HG03575 (cell line): Measurements from ENCODE around the gene TOMM40L.
"Not testable (repeated sequence)": the region's sequence is repeated elsewhere in the genome, so short reads cannot be mapped to it uniquely, and the experiment has no call there.

Experiments
- ATAC-seq: cut with Tn5 transposase; IDR thresholded peaks from one replicate; pipeline ENCODE4 v1.9.1; 2021; ENCODE audit not compliant: unreplicated experiment, insufficient number of reproducible peaks, low FRiP score; ENCODE audit errors: extremely low read depth

Gene TOMM40L

DNA sequence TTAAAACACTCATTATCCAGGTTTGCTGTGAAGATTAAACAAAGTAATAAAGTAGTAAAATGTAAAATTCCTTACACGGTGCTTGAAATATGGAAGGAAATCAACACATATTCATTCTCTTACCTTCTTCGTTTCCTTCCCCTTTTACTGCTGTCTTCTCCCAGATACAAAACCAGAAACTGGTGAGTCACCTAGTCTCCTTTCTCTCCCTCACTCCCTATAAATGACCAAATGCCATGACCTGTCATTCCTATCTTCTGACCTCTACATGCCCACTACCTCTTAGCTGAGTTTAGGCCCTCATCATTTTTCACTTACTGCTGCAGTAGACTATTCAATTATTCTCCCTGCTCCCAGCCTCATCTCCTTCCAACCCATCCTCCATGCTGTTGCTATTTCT lies 16.5 kb downstream of the TOMM40L start:
- no peak for ATAC-seq

- no peak for ATAC-seq
These were observed 19.0 kb downstream of the TOMM40L start for GRCh38 chr1:161244888-161245287.

DNA sequence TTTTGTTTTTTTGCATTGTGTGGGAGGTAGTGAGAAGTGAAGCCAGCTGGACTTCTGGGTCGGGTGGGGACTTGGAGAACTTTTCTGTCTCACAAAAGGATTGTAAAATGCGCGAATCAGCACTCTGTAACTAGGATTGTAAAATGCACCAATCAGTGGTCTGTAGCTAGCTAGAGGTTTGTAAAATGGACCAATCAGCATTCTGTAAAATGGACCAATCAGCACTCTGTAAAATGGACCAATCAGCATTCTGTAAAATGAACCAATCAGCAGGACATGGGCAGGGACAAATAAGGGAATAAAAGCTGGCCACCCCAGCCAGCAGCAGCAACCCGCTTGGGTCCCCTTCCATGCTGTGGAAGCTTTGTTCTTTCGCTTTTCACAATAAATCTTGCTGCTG lies 24.2 kb downstream of the TOMM40L start:
- ATAC-seq = not testable (repeated sequence)

GRCh38 chr1:161250829-161251228 lies 25.0 kb downstream of the TOMM40L start:
- no peak for ATAC-seq

- ATAC-seq = no peak
These were observed 25.7 kb downstream of the TOMM40L start for GRCh38 chr1:161251579-161251978.

GRCh38 chr1:161255302-161255701 lies 29.4 kb downstream of the TOMM40L start:
- not testable (repeated sequence) for ATAC-seq

- ATAC-seq = not testable (repeated sequence)
These were observed 30.2 kb downstream of the TOMM40L start for GRCh38 chr1:161255955-161256520.

DNA sequence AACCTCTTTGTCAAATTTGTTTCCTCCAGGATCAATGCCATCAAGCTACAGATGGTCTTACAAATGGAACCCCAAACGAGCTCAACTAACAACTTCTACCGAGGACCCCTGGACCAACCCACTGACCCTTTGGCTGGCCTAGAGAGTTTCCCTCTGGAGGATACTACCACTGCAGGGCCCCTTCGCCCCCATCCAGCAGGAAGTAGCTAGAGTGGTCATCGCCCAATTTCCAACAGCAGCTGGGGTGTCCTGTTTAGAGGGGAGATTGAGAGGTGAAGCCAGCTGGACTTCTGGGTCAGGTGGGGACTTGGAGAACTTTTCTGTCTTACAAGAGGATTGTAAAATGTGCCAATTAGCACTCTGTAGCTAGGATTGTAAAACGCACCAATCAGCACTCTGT lies 31.2 kb downstream of the TOMM40L start:
- not testable (repeated sequence) for ATAC-seq

GRCh38 chr1:161258439-161259344 lies 32.8 kb downstream of the TOMM40L start, which contains the start of gene PCP4L1:
Gene PCP4L1 (plus strand): TSS chr1:161258745. CDS start chr1:161258975, 230 bp downstream.
- ATAC-seq = no peak

DNA sequence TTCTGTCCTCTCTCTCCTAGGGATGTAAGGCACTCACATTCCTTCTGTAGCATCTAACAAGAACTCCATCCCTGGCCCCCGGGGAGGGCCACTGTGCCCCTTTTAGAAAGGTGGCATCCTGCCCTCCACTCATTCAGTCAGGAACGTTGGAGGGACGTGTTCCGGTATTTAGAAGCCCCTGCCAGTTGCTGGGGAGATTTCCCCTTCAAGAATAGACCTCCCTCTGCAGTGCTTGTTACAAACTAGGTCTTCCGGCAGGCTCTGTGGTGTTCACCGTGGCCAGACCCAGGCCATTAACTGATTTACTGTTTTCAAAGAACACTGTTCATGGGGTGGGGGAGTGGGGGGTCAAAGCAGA lies 33.5 kb downstream of the TOMM40L start:
- no peak for ATAC-seq

- ATAC-seq = no peak
These were observed 33.9 kb downstream of the TOMM40L start for GRCh38 chr1:161259765-161260164.

DNA sequence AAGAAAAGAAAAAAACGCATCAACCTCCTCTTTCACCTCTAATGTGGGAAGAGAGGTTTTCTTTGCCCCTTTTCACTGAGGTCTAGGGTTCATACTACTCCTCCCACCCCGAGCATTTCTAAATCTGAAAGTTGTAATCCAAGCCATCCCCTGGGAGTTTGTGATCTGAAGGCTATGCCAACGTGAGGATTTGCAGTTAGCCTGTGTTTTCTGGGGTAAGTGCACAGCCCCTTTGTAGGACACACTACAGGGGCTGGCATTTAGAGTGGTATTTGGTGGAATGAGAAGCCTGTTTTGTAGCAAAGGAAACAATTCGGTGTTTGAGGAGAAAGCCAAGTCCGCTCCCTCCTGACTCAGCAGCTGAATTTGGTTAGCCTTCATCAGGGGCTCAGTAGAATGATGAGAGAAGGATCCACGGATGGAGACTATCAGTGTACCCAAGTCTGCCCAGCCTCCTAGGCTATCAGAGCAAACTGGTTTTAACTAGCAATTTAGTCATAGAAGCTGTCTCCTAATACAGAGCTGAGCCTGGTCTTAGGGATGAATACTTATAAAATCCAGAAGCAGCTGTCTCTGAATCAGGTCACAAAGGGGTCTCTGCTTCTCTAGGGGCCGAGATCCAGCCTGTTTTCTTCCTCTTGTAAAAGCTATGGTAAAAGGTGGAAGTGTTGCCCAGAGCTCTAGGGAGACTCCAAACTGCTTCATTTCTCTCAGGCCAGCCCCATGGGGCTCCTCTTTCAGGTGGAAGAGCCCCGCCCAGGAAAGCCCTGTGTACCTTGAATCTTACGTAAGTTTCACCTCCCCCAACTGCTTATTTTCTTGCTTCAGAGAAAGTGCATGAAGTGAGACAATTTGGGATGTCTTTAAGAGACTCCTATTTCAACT lies 34.8 kb downstream of the TOMM40L start:
- no peak for ATAC-seq

GRCh38 chr1:161261261-161262235 lies 35.7 kb downstream of the TOMM40L start:
- no peak for ATAC-seq

DNA sequence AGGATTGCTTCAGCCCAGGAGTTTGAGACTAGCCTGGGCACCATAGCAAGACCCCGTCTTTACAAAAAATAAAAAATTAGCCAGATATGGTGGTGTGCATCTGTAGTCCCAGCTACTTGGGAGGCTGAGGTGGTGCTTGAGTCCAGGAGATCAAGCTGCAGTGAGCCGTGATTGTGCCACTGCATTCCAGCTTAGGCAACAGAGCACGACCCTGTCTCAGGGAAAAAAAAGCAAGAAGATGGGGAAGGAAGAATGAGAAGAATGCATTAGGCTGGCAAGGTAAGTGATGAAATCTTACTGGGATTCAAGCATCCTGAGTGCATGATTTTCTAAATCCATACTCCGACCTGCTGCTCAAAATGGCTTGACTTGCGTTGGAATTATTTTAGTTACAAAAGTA lies 39.4 kb downstream of the TOMM40L start:
- no peak for ATAC-seq

- ATAC-seq = no peak
These were observed 40.3 kb downstream of the TOMM40L start for GRCh38 chr1:161266202-161266601.

GRCh38 chr1:161266836-161267235 lies 41.0 kb downstream of the TOMM40L start:
- no peak for ATAC-seq

DNA sequence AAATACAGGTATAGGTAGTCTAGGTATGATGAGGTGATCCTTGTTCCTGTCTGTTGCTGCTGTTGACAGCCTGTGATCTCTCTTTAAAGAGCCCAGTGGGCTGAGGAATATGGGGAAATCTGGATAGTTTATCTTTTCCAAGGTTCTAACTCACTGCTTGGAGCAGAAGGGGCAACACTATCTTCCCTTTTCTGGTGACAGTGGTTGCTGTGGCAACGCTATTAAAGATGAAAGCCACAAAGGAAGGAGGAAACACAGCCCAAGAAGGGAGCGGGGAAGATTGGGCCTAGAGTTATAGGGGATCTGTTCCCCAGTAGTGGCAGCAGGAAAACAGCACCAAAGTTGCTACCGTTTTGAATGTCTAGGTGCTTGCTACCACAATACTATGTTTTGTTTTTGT lies 41.5 kb downstream of the TOMM40L start:
- ATAC-seq = no peak

DNA sequence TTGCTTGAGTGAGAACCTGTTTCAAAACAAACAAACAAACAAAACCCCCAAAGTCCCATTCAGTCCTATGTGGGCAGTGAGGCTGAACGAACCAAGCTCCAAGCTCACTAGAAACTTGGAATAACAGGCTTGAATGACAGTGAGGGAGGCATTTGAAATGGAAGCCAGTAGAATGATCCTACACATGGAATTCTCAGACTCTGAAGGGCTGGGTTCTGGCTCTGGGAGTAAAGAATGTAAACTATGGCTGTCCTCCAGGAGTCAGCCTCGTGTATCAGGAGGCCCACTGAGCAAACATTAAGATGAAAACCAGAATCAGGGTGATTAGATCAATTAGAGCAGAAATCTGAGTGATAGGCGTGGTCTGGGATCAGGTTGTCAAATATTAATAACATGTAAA lies 47.5 kb downstream of the TOMM40L start:
- ATAC-seq = no peak
